SJSA1 (cell line): Measurements from ENCODE around the gene SAMD4A. TPM values are rescaled to one million over a fixed set of nuclear protein-coding genes. Genes with fewer than 3 reads are reported as not detected.
A peak's percentile ranks its signal among the peaks of the same experiment; 100 is the strongest.

Experiments
- DNase-seq, 2 experiments: peaks; one replicate each; pipeline ENCODE4 v3.0.0-alpha.2; 2015 to 2020; ENCODE audit warnings: low spot score in 2 of 2, low read depth in 1 of 2
- H3K27ac ChIP-seq: fragments of 250-450 bp; sonication (Bioruptor Pico); 2 replicates; pipeline ENCODE4 v1.5.1; 2020; ENCODE audit warnings: mild to moderate bottlenecking, moderate library complexity
- H3K27me3 ChIP-seq: fragments of 250-450 bp; sonication (Bioruptor Pico); replicated peaks from 2 replicates; pipeline ENCODE4 v1.5.1; 2020; ENCODE audit warnings: mild to moderate bottlenecking, moderate library complexity
- H3K36me3 ChIP-seq: fragments of 250-450 bp; sonication (Bioruptor Pico); 2 replicates; pipeline ENCODE4 v1.5.1; 2020; ENCODE audit warnings: mild to moderate bottlenecking
- H3K4me1 ChIP-seq: fragments of 250-450 bp; sonication (Bioruptor Pico); replicated peaks from 2 replicates; pipeline ENCODE4 v1.6.1; 2021; ENCODE audit warnings: mild to moderate bottlenecking
- H3K4me3 ChIP-seq: fragments of 250-450 bp; sonication (Bioruptor Pico); 2 replicates; pipeline ENCODE4 v1.5.1; 2020; ENCODE audit warnings: mild to moderate bottlenecking
- H3K9me3 ChIP-seq: fragments of 250-450 bp; sonication (Bioruptor Pico); replicated peaks from 2 replicates; pipeline ENCODE4 v1.5.1; 2020; ENCODE audit warnings: mild to moderate bottlenecking
- total RNA-seq: library from RNA; depleted of rRNA; stranded (reverse); fragments of >200 nt; shearing (Covaris generic); gene quantifications from 2 replicates; pipeline ENCODE4 v1.2.3, GENCODE V29; 2014

The SAMD4A gene
- total RNA-seq, 1 experiment from 2014 or later: 31.6 TPM

- Histone ChIP-seq H3K9me3 (no peaks in the 10 kb centered on the region), H3K27ac (peak overlapping the region; percentile 99), H3K27me3 (no peaks in the 10 kb centered on the region), H3K4me3 (no peak overlapping the region), H3K4me1 (peaks cover 55% of the 10 kb centered on the region), H3K36me3 (no peaks in the 10 kb centered on the region)
- DNase-seq: no peak
Observed at GRCh38 chr14:54651649-54652048, 84.7 kb downstream of the SAMD4A start.

GRCh38 chr14:54652188-54652587 lies 85.3 kb downstream of the SAMD4A start:
- Histone ChIP-seq H3K4me1 (peaks cover 55% of the 10 kb centered on the region), H3K27me3 (no peaks in the 10 kb centered on the region), H3K4me3 (peak overlapping the region; percentile 31), H3K9me3 (no peaks in the 10 kb centered on the region), H3K36me3 (no peaks in the 10 kb centered on the region), H3K27ac (peak overlapping the region; percentile 99)
- DNase-seq: peak; percentile 94 to 97

GRCh38 chr14:54652605-54653052 lies 85.7 kb downstream of the SAMD4A start:
- no peaks in the 10 kb centered on the region for H3K27me3 ChIP-seq
- peak overlapping the region; percentile 31 for H3K4me3 ChIP-seq
- 0 out of 2 replicates have a peak, but pooled peaks cover 4% of the 10 kb centered on the region for H3K36me3 ChIP-seq
- H3K4me1 ChIP-seq: peaks cover 55% of the 10 kb centered on the region
- H3K9me3 ChIP-seq: no peaks in the 10 kb centered on the region
- peak overlapping the region; percentile 99 for H3K27ac ChIP-seq
- peak; percentile 57 to 86 for DNase-seq

DNA sequence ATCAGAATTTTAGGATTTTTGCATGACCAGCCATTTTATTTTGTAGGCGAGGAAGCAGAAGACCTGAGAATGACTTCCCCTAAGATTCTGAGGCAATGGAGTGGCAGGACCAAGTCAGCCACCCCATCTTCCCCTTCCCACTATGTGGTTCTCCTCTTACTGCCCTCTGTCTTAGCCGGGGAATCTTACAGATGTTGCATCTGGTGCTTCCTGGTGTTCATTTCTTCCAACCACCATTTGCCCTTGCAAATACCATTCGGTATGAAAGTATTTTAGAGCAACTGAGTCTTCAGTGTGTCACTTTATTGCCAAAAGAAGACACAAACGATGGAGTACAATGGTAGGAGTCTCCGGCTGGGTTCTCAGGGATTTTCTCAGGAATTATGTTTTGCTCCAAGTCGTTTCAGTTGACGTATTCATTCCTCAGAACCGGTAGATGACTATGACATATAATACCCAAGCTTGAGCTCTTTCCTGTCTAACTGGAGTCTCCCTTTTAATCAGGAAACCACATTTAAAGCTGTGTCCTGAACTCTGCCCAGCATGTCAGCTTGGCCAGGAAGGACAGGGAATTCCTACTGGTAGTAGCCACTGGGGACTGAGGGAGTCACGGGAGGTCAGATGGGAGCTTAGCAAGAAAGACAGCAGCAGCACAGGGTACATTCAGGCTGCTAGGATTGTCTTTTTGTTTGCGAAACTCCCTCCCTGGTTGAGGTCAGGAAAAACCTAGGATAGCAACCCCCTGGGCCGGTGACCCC lies 87.0 kb downstream of the SAMD4A start:
- peak overlapping the region; percentile 99 for H3K27ac ChIP-seq
- H3K4me3 ChIP-seq: no peak overlapping the region; the same call in 1 of the 2 replicates
- H3K36me3 ChIP-seq: 0 out of 2 replicates have a peak, but pooled peaks cover 6% of the 10 kb centered on the region
- peaks cover 55% of the 10 kb centered on the region for H3K4me1 ChIP-seq
- no peaks in the 10 kb centered on the region for H3K27me3 ChIP-seq
- peak; percentile 68 to 71 for DNase-seq
- H3K9me3 ChIP-seq: no peaks in the 10 kb centered on the region

DNA sequence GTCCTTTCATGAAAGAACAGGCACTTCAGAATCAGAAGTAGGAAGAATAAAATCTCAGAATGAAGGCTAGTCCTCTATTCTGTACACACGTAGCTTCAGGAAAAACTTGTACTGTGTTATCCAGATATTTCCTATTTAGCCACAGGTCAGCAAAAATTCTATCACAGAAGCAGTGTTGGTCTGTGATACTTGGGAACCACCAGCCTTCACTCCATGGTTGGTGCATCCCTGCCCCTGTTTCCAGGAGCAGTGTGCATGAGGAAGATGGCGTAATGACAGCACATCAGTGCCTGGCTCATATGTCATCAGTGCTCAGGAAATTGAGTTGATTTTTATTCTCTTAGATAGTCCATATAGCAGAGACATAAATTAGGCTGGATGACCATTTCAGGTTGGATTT lies 87.7 kb downstream of the SAMD4A start:
- H3K4me3 ChIP-seq: no peak overlapping the region
- no peaks in the 10 kb centered on the region for H3K27me3 ChIP-seq
- H3K27ac ChIP-seq: peak overlapping the region; percentile 99
- H3K9me3 ChIP-seq: no peaks in the 10 kb centered on the region
- 0 out of 2 replicates have a peak, but pooled peaks cover 6% of the 10 kb centered on the region for H3K36me3 ChIP-seq
- DNase-seq: no peak
- H3K4me1 ChIP-seq: peaks cover 50% of the 10 kb centered on the region

GRCh38 chr14:54658836-54659235 lies 91.9 kb downstream of the SAMD4A start:
- Histone ChIP-seq H3K4me1 (peaks cover 13% of the 10 kb centered on the region), H3K36me3 (peaks cover 6% of the 10 kb centered on the region; the same call in 1 of the 2 replicates), H3K4me3 (no peak overlapping the region), H3K9me3 (no peaks in the 10 kb centered on the region), H3K27me3 (no peaks in the 10 kb centered on the region), H3K27ac (no peak overlapping the region)
- DNase-seq: no peak

DNA sequence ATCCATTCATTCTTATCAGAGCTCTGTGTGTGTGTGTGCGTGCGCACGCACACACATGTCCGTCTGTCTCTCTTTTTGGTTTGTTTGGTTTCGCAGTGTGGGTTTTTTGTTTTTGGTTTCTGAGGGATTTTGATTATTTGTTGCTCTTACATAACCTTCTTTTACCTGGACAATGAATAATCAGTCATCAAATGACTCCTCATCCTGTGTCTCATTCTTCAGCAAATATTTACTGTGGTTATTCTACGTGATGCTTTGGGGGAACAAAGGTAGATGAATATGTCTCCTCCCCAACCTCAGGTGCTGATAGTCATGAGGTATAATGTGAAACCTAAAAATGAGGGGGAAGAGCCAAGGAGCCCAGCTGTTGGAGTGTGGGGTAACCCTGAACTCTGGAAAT lies 92.4 kb downstream of the SAMD4A start:
- H3K27me3 ChIP-seq: no peaks in the 10 kb centered on the region
- no peak for DNase-seq
- no peak overlapping the region for H3K27ac ChIP-seq

GRCh38 chr14:54660604-54661111 lies 93.7 kb downstream of the SAMD4A start:
- Histone ChIP-seq H3K4me3 (no peak overlapping the region), H3K27me3 (no peaks in the 10 kb centered on the region), H3K4me1 (peaks cover 15% of the 10 kb centered on the region), H3K36me3 (peaks cover 6% of the 10 kb centered on the region; the same call in 1 of the 2 replicates), H3K27ac (no peak overlapping the region), H3K9me3 (no peaks in the 10 kb centered on the region)
- DNase-seq: no peak

More for the DNA sequence above, 92.4 kb downstream of the SAMD4A start:
- H3K9me3 ChIP-seq: no peaks in the 10 kb centered on the region
- H3K4me1 ChIP-seq: peaks cover 10% of the 10 kb centered on the region
- H3K36me3 ChIP-seq: peaks cover 6% of the 10 kb centered on the region; the same call in 1 of the 2 replicates
- H3K4me3 ChIP-seq: no peak overlapping the region

DNA sequence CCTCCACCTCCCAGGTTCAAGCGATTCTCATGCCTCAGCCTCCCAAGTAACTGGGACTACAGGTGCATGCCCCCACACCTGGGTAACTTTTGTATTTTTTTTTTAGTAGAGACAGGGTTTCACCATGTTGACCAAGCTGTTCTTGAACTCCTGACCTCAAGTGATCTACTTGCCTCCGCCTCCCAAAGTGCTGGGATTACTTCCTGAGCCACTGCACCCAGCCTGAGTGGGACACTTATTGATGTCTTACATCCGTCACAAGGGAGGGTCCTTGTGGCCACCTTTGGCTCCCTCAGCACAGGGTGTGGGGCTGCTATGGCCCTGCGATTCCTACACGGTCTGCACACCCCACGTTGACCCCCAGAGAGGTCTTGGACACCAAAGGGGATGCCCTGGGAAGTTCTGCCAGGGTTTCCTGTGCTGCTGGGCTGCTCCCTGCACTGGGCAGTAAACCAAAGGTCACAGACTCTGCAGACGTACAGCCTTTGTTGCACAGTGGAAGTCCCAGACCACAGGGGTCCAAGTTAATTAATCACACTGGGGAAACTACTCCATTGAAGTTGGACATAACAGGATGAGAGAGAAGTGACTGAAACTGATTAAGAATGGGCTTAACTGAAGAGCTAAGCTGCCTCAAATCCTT lies 95.7 kb downstream of the SAMD4A start:
- Histone ChIP-seq H3K27ac (no peak overlapping the region), H3K4me3 (no peak overlapping the region), H3K36me3 (peaks cover 4% of the 10 kb centered on the region; the same call in 1 of the 2 replicates), H3K27me3 (no peaks in the 10 kb centered on the region), H3K4me1 (peaks cover 19% of the 10 kb centered on the region), H3K9me3 (no peaks in the 10 kb centered on the region)
- DNase-seq: no peak

- H3K27me3 ChIP-seq: no peaks in the 10 kb centered on the region
- no peak overlapping the region for H3K4me3 ChIP-seq
- H3K36me3 ChIP-seq: peaks cover 9% of the 10 kb centered on the region
- H3K27ac ChIP-seq: no peak overlapping the region
- no peak for DNase-seq
- peaks cover 41% of the 10 kb centered on the region for H3K4me1 ChIP-seq
- no peaks in the 10 kb centered on the region for H3K9me3 ChIP-seq
Observed at GRCh38 chr14:54664961-54665360, 98.0 kb downstream of the SAMD4A start.

- H3K27me3 ChIP-seq: no peaks in the 10 kb centered on the region
- H3K36me3 ChIP-seq: peaks cover 9% of the 10 kb centered on the region
- DNase-seq: no peak
- H3K9me3 ChIP-seq: no peaks in the 10 kb centered on the region
- H3K4me1 ChIP-seq: peaks cover 51% of the 10 kb centered on the region
- no peak overlapping the region for H3K4me3 ChIP-seq
- no peak overlapping the region for H3K27ac ChIP-seq
Observed at GRCh38 chr14:54665946-54666345, 99.0 kb downstream of the SAMD4A start.

DNA sequence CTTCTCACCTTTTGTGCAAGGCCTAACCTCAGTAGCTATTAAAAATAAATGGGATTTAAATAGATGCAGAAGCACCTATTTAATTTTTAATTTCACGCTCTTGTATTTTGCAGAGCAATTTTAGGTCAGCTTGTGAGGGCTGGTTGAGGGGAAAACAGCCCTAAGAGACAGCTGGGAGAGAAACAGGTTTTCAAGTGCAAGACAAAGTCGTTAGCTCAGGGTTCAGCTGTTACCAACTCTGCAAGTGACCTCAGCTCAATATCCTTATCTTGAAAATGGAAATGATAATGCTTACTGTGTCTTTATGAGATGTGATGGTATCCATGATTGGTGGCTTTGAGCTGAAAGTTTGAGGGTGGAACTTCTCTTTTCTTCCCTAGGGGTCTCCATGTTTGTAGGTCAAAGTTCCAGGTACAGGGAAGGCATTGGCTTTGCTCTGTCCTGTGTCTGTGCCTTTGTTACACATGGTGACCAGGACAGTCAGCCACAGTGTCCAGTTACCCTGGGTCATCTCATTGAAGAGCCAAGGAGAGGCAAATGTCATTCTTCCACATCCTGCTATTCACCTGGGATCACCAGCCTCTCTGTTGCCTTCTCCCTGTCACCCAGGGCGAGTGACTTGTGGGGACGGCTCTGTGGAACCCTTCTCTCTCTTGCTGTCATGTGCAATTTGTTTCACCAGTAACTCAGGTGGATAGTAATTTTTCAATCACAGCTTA lies 100.3 kb downstream of the SAMD4A start:
- no peak overlapping the region for H3K4me3 ChIP-seq
- DNase-seq: no peak
- peaks cover 9% of the 10 kb centered on the region for H3K36me3 ChIP-seq
- H3K9me3 ChIP-seq: no peaks in the 10 kb centered on the region
- no peaks in the 10 kb centered on the region for H3K27me3 ChIP-seq
- H3K27ac ChIP-seq: no peak overlapping the region
- H3K4me1 ChIP-seq: peaks cover 59% of the 10 kb centered on the region

GRCh38 chr14:54667764-54668163 lies 100.8 kb downstream of the SAMD4A start:
- DNase-seq: no peak
- no peaks in the 10 kb centered on the region for H3K27me3 ChIP-seq
- no peak overlapping the region for H3K4me3 ChIP-seq
- peaks cover 9% of the 10 kb centered on the region for H3K36me3 ChIP-seq
- H3K27ac ChIP-seq: no peak overlapping the region
- no peaks in the 10 kb centered on the region for H3K9me3 ChIP-seq
- H3K4me1 ChIP-seq: peaks cover 64% of the 10 kb centered on the region
